ENCODE data around the gene SYNJ2.

SYNJ2 gene

GRCh38 chr6:157993076-157993475, 11.4 kb downstream of the SYNJ2 start:
- DNase-seq = no peak
- in situ Hi-C loops (cut with HindIII; ENCODE audit: low pct_ligation_motif_present, low pct_unique_long_range_greater_than_20kb, low sequenced_read_pairs) = no loop called here

GRCh38 chr6:157994125-157994795, 12.6 kb downstream of the SYNJ2 start:
- in situ Hi-C loops (cut with HindIII; ENCODE audit: low pct_ligation_motif_present, low pct_unique_long_range_greater_than_20kb, low sequenced_read_pairs) = no loop called here
- no peak for DNase-seq

- in situ Hi-C loops (cut with HindIII; ENCODE audit: low pct_ligation_motif_present, low pct_unique_long_range_greater_than_20kb, low sequenced_read_pairs) = no loop called here
- no peak for DNase-seq
Observed at GRCh38 chr6:157995458-157995857, 13.8 kb downstream of the SYNJ2 start.

- no peak for DNase-seq
- in situ Hi-C loops (cut with HindIII; ENCODE audit: low pct_ligation_motif_present, low pct_unique_long_range_greater_than_20kb, low sequenced_read_pairs) = no loop called here
Observed at GRCh38 chr6:157996201-157996712, 14.6 kb downstream of the SYNJ2 start.

DNA sequence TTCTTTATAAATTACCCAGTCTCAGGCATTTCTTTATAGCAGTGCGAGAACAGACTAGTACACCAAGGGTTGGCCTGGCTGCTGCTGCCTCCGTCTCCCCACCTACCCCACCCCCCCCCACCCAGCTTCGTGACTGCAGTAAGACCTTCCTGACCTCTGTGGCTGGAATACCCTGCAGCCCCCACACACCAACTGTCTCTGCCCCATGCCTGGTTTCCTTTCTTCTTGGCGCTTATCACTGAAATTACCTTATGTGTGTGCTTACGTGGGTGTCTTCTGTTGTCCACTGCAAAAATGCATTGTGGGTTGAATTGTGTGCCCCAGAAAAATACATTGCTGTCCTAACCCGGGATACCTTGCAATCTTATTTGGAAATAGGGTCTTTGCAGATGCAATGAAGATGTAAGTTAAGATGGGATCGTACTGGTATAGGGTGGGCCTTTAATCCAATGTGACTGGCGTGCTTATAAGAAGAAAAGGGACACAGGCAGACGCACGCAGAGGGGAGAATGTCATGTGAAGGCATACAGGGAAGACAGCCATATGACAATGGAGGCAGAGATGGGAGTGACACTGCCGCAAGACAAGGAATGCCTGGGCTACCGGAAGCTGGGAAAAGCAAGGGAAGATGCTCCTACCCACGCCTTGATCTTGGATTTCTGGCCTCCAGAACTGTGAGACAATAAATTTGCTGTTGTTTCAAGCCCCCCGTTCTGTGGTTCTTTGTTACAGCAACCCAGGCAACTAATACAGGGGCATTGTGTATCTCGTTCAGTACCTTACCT, 15.4 kb downstream of the SYNJ2 start:
- in situ Hi-C loops (cut with HindIII; ENCODE audit: low pct_ligation_motif_present, low pct_unique_long_range_greater_than_20kb, low sequenced_read_pairs) = no loop called here

DNA sequence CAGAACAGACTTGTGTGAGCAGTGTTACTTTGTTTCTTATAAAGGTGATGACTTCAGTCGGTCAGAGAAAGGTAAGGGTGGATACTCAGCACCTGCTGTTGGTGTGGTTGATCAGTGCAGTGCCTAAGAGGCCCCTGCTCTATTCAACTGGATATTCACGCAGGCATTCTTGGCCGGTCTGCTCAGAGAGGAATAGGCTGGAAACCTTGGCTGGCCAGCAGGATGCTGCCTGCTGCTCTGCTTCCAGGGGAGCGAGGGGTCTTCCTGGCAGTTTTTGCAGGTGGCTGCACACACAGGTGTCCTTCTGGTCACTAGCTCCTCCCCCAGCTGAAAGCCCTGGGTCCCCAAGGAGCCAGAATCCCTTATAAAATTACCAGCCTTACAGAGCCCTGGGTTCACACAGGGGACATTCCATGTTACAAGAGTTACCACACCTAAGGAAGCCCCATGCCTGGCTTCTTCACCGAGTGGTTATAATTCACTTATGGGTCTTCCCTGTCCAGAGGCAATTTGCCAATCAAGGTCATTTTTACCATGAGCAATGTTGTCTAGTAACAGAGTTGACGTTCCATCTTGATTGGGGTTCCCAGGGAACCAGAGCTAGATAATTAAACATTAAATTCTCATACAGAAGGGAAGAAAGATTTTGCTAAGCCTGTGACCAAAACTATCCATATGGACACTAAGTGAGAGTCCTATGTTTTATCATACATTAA, 16.4 kb downstream of the SYNJ2 start:
- no peak for DNase-seq
- in situ Hi-C loops (cut with HindIII; ENCODE audit: low pct_ligation_motif_present, low pct_unique_long_range_greater_than_20kb, low sequenced_read_pairs) = no loop called here

More for the DNA sequence above, 15.4 kb downstream of the SYNJ2 start:
- DNase-seq = no peak

GRCh38 chr6:157998707-157999167, 17.1 kb downstream of the SYNJ2 start:
- in situ Hi-C loops (cut with HindIII; ENCODE audit: low pct_ligation_motif_present, low pct_unique_long_range_greater_than_20kb, low sequenced_read_pairs) = no loop called here
- DNase-seq = no peak

DNA sequence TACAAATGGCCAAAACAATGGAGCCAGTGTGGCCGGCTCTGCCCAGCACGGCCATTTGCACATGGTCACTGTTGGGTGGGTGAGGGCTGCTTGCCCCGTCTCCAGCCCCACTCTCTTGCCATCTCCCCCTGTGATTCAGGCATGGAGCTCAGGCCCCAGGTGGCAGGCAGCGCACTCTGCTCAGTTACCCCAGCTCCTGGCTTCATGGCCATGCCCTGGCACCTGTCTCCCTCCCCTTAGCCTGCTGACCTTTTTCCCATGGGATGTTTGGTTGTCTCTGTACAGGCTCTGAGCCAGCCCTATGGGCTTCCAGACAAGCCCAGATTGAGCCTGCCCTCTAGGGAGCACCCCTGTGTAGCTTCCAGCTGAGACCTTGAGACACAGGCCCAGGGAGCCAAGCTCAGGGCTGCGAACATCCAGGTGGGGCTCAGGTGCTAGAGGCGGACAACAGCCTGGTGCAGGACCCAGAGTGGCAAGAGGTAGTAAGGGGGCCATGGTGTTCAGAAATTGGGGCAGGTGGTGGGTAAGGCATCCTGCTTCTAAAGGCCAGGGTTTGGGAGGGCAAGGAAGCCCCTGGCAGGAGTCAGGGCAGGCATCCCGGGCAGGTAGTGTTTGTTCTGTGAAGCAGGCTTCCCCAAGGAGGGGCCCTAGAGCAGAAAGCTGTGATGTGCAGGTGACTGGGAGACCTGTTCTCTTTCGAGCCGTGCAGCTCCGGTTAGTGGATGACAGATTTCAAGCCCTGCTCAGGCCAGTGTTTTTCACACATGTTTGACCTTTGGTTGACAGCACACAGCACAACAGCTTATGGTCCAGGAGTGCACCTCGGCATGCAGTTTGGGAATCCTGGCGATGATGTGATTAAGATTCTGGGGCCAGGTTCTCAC, 17.7 kb downstream of the SYNJ2 start:
- DNase-seq = no peak
- in situ Hi-C loops (cut with HindIII; ENCODE audit: low pct_ligation_motif_present, low pct_unique_long_range_greater_than_20kb, low sequenced_read_pairs) = no loop called here

DNA sequence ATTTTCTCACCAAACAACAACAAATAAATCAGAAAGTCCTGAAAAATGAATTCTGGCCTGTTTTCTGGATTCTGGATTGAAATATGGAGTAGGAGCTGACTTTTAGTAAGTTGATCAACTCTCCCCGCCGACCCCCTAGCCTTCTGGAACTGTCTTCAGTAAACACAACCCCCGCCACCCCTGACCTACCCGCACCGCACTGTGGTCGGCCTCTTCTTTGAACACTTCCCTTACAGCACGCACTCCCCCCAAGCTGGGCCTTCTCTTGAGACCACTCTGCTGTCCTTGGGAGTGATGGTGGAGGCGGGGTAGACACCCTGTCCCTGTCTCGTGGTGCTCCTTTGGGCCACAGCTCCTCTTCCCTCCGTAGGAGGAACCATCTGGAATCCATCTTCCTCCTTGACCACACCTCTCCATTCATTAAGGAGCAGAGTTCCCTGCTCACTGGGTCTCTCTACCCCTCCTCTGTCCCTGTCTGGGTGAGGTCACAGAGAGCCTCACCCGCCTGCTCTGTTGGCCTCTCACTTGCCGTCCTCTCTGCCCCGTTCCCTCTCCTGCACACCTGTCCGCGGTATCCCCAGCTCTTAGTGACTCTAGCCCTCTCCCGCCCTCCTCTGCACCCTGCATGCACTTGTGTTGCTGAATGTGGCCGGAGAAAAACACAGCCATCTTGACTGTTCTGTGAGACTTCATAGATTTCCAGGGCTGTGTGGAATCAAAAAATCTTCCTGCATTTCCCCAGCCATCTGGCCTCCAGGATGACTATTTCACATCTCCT, 19.1 kb downstream of the SYNJ2 start:
- in situ Hi-C loops (cut with HindIII; ENCODE audit: low pct_ligation_motif_present, low pct_unique_long_range_greater_than_20kb, low sequenced_read_pairs) = no loop called here
- DNase-seq = no peak

GRCh38 chr6:158002249-158002950, 20.7 kb downstream of the SYNJ2 start:
- in situ Hi-C loops (cut with HindIII; ENCODE audit: low pct_ligation_motif_present, low pct_unique_long_range_greater_than_20kb, low sequenced_read_pairs) = no loop called here
- no peak for DNase-seq

DNA sequence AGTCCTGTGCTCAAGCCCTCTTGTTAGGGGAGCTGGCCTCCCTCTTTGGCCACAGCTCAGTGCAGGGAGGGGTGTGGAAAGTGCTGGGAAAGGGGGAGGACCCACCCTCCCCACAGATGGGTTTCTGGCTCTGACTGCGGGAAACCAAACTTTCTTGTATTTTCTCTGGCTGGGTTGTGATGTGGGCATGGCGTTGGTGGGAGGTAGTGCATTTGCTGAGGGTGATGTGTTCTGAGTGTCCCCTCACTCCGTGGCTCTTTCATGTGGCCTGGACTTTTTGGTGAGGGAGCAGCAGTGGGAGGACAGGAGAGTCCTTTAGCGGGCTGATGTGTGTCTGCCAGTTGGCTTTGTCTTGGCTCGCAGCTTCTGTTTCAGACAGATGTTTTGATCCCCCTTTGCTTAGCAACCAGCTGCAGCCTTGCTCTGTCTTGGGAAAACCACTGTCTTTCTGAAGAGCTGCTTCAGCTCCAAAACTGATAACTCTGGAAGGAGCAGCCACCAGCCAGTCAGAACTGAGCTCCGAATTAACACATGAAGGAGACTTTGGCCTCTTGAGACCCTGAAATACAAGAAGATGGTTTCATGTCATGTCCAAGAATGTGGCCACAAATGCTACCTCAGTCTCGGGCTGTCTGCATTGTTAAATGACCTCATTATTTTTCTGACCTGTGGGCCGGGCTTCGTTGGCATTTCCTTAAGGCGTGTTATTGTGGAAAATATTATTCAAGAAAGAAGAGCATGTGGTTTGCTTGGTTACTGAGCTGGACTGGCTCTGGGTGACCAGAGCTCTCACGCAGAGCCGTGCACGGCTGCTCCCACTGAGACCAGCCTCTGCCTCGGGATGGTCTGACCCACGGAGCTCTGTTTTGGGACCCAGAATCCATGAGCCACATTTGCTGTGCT, 21.5 kb downstream of the SYNJ2 start:
- no peak for DNase-seq

DNA sequence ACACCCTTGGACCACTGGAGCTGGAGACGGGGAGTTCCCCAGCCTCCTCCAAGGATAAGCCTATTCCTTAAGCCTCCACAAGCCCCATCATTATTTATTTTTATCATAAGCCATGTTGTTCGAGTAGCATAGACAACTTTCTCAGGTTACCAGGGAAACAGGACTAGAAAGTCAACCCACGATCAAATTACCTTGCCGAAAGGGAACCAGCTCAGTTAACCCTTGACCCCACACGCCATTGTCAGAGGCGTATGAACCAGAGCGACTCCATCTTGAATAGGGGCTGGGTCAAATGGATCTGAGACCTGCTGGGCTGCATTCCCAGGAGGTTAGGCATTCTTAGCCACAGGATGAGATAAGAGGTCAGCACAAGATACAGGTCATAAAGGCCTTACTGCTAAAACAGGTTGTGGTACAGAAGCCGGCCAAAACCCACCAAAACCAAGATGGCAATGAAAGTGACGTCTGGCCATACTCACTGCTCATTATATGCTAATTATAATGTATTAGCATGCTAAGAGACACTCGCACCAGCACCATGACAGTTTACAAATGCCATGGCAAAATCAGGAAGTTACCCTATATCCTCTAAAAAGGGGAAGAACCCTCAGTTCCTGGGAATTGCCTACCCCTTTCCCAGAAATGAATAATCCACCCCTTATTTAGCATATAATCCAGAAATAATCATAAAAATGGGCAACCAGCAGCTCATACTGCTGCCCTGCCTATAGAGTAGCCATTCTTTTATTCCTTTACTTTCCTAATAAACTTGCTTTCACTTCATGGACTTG, 22.4 kb downstream of the SYNJ2 start:
- DNase-seq = no peak

More for the DNA sequence above, 21.5 kb downstream of the SYNJ2 start:
- in situ Hi-C loops (cut with HindIII; ENCODE audit: low pct_ligation_motif_present, low pct_unique_long_range_greater_than_20kb, low sequenced_read_pairs) = no loop called here

DNA sequence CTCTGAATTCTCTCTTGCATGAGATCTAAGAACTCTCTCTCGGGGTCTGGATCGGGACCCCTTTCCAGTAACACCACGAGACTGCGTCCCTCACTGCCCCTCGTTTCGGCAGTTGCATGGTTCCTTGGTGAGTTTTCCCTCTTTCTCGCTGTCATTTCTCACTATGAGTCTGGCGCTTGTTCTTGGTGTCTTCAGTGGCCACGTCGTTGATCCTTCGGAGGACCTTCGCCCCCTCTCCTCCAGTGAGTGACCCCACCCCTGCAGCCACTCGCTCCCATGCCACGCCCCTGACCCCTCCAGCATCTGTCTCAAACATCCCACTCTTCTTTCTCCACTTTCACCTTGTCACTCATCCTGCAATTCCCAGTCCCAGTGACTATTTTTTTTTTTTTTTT, 23.0 kb downstream of the SYNJ2 start:
- in situ Hi-C loops (cut with HindIII; ENCODE audit: low pct_ligation_motif_present, low pct_unique_long_range_greater_than_20kb, low sequenced_read_pairs) = no loop called here
- no peak for DNase-seq

More for the DNA sequence above, 22.4 kb downstream of the SYNJ2 start:
- in situ Hi-C loops (cut with HindIII; ENCODE audit: low pct_ligation_motif_present, low pct_unique_long_range_greater_than_20kb, low sequenced_read_pairs) = no loop called here

DNA sequence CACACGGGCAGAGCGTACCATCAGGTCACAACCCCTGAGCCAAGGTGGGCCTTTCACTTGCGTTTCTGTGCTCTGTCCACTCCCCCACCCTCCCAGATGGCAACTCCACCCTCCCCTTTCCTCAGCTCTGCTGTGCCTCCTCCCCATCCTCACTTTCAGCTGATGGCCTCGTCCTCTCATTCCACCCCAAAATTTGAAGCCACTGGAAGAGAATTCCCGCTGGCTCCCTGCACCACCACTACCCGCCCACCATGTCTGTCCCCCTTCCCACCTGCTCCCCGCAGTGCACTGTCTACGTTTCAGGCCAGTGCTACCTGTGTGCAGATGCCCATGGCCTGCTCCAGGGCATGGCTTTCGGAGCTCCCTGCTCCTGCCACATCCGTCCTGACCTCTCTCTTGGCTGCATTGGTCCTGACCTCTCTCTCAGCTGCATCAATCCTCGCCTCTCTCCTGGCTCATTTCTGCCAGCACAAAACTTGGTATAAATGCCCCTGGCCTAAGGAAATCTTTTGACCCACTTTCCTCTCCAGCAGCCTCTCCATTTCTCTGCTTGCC, 24.0 kb downstream of the SYNJ2 start:
- in situ Hi-C loops (cut with HindIII; ENCODE audit: low pct_ligation_motif_present, low pct_unique_long_range_greater_than_20kb, low sequenced_read_pairs) = no loop called here
- DNase-seq = no peak

DNA sequence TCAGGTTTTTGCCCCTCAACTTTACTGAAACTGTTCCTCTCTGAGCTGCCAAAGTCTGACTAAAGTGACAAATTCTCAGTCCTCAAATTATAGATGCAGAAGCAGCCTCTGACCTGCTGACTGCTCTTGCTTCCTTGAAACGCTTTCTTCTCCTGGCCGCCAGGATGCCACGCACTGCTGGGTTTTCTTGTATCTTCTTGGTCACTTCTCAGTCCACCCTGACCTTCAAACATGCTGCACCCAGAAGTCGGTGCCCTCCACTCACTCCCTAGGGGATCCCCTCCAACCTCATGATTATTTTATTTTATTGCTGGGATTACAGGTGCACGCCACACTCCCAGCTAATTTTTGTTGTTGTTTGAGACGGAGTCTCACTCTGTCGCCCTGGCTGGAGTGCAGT, 24.7 kb downstream of the SYNJ2 start:
- in situ Hi-C loops (cut with HindIII; ENCODE audit: low pct_ligation_motif_present, low pct_unique_long_range_greater_than_20kb, low sequenced_read_pairs) = no loop called here
- DNase-seq = no peak

Measured in ACHN (cell line).